GM20000 (cell line): ENCODE measurements around the gene KCNJ13.

ENCODE experiments used
- DNase-seq: peaks from one replicate; pipeline ENCODE4 v3.0.0; 2012; ENCODE audit warnings: low spot score
- TF ChIP-seq, protein P1 (sequence below): IDR thresholded peaks from 2 replicates; pipeline ENCODE4 v1.5.1; 2012; ENCODE audit warnings: mild to moderate bottlenecking, control low read depth; ENCODE audit errors: extremely low read depth, missing control alignments

The KCNJ13 gene

DNA sequence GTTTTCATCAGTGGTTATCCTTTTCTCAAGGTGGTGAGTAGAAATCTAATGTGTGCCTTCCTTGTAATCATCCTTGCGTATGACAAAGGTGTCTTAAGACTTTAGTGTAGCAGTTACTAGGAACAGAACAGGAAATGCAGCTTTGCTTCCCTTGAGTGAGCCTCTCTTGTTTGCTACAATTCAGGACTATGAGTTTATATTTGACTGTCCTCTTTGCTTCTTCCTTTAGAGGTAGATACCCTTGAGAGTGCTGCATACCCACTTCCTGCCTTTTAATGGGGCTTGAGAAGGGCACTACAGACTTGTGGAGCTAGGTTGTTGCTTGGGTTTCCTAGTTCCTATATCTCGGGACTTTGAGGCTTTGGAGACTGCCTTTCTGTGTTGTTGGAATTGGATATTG is 3.8 kb downstream of the KCNJ13 start:
- peak; percentile 21 for DNase-seq
- TF ChIP-seq, protein P1, sequence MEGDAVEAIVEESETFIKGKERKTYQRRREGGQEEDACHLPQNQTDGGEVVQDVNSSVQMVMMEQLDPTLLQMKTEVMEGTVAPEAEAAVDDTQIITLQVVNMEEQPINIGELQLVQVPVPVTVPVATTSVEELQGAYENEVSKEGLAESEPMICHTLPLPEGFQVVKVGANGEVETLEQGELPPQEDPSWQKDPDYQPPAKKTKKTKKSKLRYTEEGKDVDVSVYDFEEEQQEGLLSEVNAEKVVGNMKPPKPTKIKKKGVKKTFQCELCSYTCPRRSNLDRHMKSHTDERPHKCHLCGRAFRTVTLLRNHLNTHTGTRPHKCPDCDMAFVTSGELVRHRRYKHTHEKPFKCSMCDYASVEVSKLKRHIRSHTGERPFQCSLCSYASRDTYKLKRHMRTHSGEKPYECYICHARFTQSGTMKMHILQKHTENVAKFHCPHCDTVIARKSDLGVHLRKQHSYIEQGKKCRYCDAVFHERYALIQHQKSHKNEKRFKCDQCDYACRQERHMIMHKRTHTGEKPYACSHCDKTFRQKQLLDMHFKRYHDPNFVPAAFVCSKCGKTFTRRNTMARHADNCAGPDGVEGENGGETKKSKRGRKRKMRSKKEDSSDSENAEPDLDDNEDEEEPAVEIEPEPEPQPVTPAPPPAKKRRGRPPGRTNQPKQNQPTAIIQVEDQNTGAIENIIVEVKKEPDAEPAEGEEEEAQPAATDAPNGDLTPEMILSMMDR, result no peak

DNA sequence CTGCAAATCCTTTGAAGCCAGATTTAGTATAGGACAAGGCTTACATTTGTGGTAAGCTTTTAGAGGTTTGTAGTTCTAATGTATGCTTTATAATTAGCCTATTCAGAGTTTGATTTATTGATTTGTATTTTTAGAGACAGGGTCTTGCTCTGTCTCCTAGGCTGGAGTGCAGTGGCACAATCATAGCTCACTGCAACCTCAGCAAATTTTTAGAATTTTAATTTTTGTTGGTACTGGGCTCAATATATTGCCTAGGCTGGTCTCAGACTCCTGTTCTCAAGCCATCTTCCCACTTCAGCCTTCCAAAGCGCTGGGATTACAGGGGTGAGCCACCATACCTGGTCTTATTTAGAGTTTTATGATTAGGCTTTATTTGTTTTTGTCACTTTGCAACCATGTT is 4.5 kb downstream of the KCNJ13 start:
- TF ChIP-seq, protein P1, result no peak
- no peak for DNase-seq

DNA sequence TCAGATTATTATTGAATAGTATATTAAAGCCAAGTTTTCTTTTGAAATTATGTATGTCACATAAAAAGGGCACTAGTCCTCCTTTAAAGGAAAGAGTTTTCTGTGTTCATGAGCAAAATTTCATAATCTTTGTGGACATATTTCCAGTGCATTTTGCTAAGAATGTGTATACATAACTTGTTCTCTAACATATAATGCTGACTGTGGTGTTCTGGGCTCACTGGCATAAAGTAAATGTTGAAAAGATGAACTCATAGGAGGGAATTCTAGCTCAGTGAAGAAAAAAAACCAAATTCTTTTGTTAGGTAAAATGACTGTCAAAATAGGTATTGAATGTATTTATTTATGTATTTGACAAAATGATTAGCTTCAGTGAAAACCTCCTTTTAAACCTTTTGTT is 6.2 kb downstream of the KCNJ13 start:
- no peak for DNase-seq
- TF ChIP-seq, protein P1, result no peak

DNA sequence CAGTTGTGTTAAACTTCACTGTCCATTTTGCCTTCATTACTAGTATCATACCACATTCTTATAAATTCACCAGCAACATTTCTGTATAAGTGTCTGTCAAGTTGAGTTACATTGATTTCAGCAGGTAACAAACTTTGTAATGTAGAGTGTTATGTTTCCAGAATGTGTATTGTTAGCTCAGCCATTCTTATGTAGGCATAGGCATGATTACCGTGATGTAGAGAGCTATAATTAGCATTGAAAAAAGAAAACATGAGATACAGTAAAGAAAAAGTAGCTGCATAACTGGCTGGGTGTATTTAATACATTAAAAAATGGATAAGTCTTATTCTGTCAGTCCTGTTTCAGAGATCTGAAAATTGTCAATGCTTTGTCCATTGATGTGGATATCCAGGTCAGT is 8.5 kb downstream of the KCNJ13 start:
- no peak for DNase-seq
- TF ChIP-seq, protein P1, result no peak

DNA sequence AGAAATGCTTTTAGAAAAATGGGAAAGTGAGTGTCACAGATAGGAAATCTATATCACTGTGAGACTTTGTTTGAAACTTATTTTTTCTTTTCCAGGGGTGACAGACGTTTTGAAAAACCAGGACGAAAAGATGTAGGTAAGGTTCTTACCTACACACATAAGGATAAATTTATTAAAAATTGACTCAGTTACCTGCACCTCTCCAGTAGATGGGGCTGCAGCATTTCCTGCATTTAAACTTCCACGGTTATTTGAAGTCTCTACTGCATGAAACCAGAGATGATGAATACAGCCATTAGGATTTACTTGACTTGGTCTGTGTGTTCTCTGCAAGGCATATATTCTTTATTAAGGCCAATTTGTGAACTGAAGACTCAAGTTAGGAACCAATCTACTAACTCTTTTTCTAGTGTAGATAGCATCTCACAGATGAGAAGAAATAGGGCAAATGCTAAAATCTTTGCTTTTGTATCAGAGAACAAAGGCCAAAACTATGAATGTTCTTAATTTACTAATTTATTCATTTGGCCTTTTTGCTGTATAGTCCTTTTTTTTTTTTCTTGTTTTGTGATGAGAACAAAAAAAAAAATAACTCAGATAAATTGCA is 15.0 kb downstream of the KCNJ13 start:
- DNase-seq, result peak; percentile 23
- TF ChIP-seq, protein P1, result peak; percentile 26

DNA sequence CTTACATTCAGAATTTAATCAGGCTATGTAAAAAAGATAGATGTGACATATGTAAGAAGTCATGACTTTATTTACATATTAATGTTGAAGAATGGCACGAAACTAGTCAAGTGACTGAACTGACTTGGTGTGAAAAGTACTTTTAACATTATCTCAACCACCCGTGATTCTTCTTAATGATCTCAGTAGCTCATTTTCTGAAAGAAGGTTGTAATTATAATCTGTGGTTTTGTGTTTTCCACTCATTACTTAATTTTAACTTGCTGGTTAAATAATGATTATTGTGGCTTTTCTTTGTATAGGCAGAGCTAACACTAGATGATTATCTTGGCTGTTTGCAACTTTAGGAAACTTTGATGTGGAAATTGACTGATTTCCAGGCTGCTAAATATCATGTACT is 18.5 kb downstream of the KCNJ13 start:
- TF ChIP-seq, protein P1, result no peak
- no peak for DNase-seq

DNA sequence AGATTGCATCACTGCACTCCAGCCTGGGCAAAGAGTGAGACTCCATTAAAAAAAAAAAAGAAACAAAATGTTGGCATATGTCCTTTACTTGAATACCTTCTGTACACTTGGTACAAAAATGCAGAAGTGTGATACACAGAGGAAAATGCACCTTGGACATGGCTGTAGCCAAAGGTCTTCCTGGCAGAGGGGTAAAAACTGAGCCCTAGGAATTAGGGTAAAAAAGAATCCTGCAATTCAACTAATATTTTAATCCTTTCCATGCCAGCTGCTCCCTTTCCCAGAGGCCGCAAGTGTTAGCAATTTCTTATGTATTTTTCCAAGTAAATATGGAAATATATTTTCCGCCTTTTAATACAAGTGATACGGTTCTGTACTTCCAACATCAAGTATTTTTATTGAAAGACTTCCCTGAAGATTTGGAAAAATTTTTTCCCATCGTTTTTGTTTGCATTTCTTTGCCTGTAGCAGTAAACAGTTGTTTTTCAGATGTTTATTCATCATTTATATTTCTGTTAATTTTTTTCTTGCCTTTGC is 26.2 kb downstream of the KCNJ13 start:
- TF ChIP-seq, protein P1, result no peak
- no peak for DNase-seq
